ENCODE results near the gene TMEM236. TPM values are rescaled to one million over a fixed set of nuclear protein-coding genes. Genes with fewer than 3 reads are reported as not detected.

TMEM236 gene
- total RNA-seq, 1 donor from 2014 or later: 0.43 TPM

DNA sequence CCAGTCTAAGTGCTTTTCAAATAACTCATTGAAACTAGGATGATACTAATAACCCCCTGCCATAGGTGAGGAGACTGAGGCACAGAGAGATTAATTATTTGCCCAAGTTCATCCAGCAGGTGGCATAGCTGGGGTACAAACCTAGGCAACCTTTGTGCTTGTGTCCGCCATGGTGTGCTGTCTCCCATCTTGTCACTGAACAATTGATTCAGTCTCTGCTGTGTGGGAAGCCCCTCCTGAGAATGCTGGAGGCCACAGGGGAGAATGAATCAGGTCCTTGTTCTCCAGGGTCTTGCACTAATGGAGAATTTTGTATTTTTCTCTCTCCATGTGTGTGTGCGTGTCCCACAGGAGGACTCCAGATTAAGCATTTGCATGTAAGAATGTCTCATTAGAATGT is 15.8 kb upstream of the TMEM236 start:
- intact Hi-C loops (cut with DNase I): no loop called here
- DNase-seq: no peak

DNA sequence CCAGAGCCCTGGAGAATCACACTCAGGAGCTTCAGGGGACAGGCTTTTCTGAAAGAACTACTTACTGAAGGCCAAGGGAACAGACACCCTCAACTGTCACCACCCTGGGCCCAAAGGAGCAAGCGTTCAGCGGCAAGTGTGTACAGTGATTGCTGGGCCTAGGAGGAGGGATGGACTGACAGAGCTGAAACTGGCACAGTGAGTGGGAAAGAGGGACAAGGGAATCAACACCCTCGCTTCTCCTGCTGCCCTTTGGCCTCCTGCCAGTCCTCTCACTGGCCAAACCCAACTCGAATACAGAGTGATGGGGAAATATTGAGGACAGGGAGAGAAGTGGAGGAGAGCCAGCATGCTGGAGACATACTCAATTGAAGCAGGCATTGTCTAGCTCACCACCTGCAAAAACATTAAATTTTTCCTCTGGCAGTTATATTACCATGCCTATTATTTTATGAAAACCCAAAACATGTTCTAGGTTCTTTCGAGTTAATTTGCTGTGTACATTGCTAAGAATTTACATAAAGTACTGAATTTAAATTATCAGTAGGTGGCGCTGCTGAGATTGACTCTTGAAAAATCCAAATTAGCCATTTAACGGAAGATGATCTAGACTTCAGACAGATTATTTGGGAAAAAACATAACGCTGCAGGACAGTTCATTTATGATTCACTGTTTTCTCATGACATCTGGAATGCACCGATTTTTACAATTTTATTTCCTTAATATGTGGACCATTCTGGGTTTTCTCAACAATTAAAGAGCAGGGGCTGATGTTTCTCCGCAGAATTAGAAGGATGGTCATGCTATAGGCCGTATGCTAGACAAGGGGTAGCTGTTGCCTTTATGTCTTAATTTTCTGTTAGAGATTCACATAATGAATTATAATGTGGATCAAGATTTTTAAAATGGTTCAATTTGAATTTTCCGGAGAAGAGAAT is 14.7 kb upstream of the TMEM236 start:
- DNase-seq (peak; percentile 56), ATAC-seq (ENCODE audit: poor library complexity) (peak; percentile 52)
- intact Hi-C loops (cut with DNase I): no loop called here

More for the DNA sequence above, 15.8 kb upstream of the TMEM236 start:
- no peak for ATAC-seq (ENCODE audit: poor library complexity)

DNA sequence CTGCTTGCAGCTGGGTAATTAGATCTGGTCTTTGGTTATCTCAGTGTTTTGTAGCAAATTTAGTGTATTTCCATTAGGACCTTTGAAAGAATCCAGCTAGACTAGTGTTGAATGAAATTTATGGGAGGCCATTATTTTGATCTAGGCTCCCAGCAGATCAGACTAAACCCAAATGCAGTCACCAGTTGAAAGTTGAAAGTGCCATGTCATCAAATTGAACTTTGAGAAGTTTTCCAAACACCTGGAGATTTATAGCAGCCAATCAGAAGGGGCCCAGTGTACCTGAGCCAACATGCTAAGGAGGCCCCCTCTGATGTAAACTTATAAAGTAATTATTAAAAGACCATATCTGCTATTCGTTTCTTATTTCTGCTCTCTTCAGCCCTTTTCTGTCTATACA is 11.3 kb upstream of the TMEM236 start:
- DNase-seq (no peak), ATAC-seq (ENCODE audit: poor library complexity) (no peak)
- intact Hi-C loops (cut with DNase I): no loop called here

DNA sequence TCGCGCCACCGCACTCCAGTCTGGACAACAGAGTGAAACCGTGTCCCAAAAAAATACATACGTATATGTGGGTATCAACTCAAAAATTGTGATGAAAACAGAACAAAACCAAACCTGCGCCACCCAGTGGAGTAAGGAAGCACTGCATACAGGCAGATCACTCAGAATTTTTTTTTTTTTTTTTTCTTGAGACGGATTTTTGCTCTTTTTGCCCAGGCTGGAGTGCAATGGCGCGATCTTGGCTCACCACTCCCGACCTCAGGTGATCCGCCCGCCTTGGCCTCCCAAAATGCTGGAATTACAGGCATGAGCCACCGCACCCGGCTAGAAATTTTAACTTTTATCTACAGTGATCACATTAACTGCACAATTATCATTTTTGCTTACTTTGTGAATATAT is 9.1 kb upstream of the TMEM236 start:
- peak; percentile 40 for ATAC-seq (ENCODE audit: poor library complexity)
- DNase-seq: peak; percentile 67
- intact Hi-C loops (cut with DNase I): loop anchor here (2.0 kb wide), 1 partner anchor 136 kb away; no protein-coding TSS in a partner anchor

DNA sequence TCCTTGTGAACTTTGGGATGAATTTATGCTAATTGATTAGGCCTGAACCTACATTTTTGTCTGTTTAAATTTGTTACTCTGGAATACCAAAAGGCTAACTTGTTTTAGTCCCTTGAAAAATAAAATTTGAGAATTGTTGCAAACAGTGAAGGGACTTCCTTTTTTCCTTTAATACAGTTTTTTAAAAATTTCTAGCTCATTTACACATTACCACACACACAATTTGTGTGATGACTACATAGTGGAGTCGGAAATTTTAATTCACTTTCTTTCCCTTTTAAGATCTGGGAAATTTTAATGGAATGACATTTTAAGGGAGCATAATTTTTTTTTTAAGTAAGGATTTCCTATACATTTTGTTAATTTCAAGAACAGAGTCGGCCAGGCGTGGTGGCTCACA is 8.6 kb upstream of the TMEM236 start:
- intact Hi-C loops (cut with DNase I): loop anchor here (2.0 kb wide), 1 partner anchor 137 kb away; no protein-coding TSS in a partner anchor
- ATAC-seq (ENCODE audit: poor library complexity): no peak
- DNase-seq: no peak

DNA sequence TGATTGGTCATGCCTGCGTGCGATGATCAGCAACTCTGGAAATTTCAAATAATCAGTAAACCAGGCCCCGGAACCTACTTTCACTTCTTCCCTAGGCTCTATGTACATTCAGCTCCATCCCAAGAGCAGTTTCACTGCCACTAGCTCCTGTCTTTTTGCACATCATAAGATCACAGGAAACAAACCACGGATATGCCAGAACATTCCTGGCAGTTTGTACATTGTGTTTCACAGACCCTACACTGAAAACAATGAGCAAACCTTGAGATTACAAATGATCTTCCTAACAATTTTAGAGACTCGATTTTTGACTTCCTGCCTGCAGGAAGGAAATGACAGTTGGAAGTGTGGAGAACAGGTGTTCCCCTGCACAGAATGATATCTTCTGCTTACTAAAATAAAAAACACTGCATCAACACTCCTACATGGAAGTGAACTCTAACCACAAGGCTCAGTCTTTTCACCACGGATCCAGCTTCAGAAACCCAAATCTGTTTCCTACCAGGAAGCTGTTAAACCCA is 7.6 kb upstream of the TMEM236 start:
- ATAC-seq (ENCODE audit: poor library complexity) (peak; percentile 53), DNase-seq (no peak)
- intact Hi-C loops (cut with DNase I): no loop called here

DNA sequence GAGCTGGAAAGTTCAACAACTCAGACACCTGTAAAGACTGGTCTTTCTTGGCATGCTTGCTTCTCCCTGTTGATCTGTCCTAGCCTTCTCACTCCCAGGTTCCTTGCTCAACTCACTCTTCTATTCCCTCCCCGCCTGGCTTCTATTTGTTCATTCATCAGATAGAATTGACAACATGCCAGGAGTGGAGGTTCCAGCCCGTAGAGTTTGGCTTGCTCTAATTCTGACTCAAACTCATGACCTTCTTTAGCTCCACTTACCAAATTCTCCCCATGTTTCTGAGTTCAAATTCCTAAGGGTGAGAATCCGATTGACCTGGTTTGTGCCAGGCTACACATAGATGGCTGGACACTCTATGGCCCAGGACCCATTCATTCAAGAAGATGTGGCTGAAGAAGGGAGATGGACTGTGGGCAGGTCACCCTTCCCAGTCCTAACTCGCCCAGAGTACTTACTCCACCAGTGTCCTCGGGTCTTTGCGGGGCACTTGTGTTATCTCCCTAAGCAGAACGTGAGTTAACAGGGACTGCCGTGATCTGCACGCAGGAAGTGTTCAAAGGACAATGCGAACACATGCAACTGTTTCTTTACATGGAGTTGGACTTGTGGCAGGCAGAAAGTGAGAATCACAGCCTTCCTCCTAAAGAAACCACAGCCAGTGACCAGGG is 4.0 kb upstream of the TMEM236 start:
- ATAC-seq (ENCODE audit: poor library complexity) (peak; percentile 38), DNase-seq (no peak)
- intact Hi-C loops (cut with DNase I): no loop called here

DNA sequence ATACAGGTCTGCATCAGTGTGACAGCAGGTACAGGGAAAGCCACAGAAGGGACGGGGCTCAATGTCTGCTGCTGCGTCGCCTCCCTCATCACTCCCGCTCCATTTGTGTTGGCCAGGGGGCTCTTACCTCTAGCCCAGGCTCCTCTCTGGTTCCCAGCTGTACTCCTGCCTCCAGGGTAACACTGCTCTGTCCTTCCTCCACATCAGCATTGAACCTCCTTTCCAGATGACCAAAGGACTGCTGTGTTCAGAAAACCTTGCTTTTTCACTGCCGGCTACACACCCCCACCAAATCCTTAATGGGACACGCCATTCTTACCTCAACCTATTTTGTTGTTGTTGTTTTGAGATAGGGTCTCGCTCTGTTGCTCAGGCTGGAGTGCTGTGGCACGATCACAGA is 2.1 kb upstream of the TMEM236 start:
- no peak for ATAC-seq (ENCODE audit: poor library complexity)
- no peak for DNase-seq
- intact Hi-C loops (cut with DNase I): no loop called here

DNA sequence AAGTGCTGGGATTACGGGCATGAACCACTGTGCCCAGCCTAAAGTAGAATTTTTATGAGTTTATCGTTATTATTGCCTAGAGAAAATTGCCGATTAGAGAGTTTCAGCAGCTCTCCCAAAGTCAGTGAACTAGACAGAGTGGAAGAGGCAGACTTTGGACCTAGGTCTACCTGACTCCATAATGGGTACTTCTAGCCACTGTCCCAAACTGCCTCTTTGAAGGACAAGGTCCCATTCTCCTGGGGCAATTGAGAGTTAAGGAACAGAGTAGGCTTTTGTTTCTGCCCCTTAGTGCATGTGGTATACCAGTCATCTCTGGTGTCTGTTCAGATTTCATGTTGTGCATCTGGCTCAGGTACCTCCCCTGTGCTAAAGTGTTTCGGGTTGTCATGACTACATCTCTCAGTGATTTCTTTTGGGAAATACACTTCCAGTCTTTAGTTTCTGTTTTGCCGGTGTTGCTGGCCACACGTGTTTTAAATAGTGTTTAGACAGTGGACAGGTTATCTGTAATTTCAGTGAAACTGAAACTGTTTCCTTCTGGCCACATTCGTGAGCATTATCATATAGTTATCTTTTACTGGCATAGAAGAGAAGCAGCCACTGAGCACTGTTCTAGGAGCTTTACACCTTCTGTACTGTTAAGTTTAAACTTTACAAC is 4.7 kb downstream of the TMEM236 start:
- intact Hi-C loops (cut with DNase I): no loop called here
- ATAC-seq (ENCODE audit: poor library complexity): no peak
- DNase-seq: no peak

DNA sequence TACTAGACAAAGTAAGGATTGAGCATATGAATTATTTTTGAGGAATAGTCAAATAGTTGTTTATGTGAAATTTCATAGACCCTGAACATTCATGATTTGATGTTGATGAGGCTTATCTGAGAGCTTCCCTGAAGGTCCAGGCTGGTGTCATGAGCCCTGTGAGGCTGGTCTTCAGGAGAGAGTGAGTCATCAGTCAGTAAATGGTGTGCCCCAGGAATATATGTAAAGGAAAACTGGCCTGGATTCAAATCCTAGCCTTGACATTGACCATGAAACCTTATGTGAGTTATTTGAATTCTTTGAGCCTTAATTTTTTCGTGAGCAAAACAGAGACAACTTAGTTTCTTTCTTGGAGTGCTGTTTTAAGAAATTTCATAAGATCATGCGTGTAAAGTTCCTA is 6.2 kb downstream of the TMEM236 start:
- intact Hi-C loops (cut with DNase I): no loop called here
- no peak for DNase-seq
- no peak for ATAC-seq (ENCODE audit: poor library complexity)

DNA sequence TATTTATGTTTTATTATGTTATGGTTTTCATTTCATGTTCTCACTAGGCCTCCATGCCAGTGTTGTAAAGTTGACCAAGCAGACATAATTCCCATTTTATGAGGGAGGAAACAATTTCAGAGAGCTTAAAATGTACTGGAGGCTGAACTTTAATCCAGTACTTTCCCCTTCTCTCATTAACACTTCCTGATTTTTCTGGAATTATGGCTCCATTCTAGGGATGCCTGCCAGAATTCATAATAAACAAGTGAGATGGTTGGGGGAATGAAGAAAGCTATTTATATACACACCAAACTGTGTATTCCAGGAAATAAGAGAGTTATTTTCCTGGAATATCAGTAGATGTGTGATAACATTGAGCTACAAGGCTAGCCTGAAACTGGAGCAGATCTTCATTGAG is 6.9 kb downstream of the TMEM236 start:
- ATAC-seq (ENCODE audit: poor library complexity) (no peak), DNase-seq (no peak)
- intact Hi-C loops (cut with DNase I): no loop called here

DNA sequence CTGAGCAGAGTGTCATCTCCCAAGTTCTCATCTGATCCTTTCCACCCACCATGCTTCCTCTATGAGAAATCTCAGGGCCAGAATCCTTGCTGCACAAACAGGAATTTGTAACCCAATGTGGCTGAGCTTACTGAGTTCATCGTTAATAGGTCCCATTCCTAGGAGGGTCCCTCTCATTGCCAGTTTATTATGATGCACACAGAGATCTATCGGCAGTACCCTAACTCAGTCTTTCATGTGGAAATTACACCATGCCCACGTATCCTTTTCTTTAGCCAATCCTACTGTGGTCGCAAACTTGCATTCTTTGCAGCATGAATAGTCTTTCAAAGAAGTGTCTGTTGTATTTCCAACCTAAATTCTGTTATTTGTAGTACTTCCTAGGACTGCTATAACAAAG is 12.1 kb downstream of the TMEM236 start:
- DNase-seq (no peak), ATAC-seq (ENCODE audit: poor library complexity) (no peak)
- intact Hi-C loops (cut with DNase I): no loop called here

DNA sequence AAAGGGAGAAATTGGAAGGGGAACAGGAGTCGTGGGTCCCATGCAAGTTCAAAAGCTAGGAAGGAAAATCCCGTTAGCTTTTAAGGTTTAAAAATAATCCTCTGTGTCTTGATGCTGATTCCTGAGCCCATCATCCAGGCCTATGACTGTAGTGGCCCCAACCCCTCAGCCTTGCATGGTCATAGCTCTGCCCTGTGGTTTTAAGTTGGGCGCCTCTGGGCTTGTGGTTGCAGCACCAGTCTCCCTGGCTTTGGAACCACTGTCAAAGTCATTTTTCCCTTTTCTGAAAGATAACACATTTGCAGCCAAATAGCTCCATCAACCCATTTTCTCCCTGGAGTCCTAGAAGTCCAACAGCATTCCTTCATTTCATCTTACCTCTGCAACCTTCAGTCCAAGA is 13.6 kb downstream of the TMEM236 start:
- ATAC-seq (ENCODE audit: poor library complexity) (no peak), DNase-seq (no peak)
- intact Hi-C loops (cut with DNase I): no loop called here

DNA sequence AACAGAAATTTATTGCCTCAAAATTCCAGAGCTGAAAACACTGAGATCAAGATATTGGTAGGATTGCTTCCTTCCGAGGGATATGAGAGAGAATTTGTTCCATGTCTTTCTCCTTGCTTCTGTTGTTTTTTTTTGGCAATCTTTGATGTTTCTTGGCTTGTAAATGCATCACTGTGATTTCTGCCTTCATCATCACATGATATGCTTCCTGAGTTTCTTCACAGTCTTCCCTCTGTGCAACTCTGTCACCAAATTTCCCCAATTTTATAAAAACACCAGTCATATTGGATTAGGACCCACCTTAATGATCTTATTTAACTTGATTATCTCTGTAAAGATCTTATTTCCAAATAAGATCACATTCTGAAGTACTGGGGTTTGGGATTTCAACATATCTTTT is 14.7 kb downstream of the TMEM236 start:
- DNase-seq (no peak), ATAC-seq (ENCODE audit: poor library complexity) (no peak)
- intact Hi-C loops (cut with DNase I): no loop called here

DNA sequence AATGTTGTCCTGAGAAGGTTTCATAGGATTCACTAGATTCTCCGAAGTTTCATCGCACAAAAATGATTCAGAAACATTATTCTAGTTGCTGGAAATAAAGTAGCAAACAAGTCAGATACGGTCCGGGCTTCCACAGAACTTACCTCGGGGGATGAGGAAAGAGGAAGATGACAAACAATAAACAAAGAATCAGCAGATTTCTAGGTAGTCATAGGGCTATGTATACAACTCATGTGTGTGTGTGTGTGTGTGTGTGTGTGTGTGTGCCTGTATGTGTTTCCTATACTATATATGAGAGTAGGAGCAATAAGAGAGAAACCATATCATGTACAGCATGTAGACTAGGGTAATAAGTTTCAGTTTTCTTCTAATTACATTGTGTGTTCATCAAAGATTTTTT is 16.5 kb downstream of the TMEM236 start:
- intact Hi-C loops (cut with DNase I): no loop called here
- DNase-seq (no peak), ATAC-seq (ENCODE audit: poor library complexity) (no peak)

DNA sequence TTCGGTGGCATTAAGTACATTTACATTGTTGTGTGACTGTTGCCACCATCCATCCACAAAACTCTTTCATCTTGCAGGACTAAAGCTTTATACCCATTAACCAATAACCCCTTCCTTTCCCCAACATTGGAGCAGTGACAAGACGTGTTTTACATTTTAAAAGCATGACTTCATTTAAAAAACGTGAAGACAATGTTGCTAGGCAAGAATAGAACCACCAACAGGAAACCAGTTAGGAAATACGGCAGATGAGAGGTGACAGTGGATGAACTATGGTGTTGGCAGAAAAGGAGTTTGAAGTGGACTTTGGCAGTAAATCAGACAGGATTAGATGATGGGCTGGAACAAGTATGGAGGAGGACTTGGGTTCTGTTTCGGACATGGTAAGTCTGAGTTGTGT is 17.0 kb downstream of the TMEM236 start:
- DNase-seq (no peak), ATAC-seq (ENCODE audit: poor library complexity) (no peak)
- intact Hi-C loops (cut with DNase I): no loop called here

DNA sequence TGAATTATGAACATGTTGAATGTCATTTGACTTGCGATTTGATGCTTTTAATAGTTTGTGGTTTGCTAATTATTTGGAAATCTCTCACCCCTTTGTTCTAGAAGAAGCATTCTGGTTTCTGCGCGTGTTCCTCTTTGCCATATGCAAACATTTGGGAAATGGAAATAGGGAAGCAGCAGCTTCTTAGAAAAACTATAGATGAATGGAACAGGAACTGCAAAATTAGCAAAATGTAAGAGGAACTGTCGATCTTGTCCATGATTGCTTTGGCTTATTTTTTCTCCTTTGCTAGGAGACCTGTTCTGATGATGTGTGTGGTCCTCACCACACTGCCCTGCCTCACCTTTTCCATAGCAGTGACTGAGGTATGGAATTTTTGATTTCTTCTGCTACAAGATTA is 19.0 kb downstream of the TMEM236 start:
- intact Hi-C loops (cut with DNase I): no loop called here
- no peak for DNase-seq
- peak; percentile 31 for ATAC-seq (ENCODE audit: poor library complexity)

DNA sequence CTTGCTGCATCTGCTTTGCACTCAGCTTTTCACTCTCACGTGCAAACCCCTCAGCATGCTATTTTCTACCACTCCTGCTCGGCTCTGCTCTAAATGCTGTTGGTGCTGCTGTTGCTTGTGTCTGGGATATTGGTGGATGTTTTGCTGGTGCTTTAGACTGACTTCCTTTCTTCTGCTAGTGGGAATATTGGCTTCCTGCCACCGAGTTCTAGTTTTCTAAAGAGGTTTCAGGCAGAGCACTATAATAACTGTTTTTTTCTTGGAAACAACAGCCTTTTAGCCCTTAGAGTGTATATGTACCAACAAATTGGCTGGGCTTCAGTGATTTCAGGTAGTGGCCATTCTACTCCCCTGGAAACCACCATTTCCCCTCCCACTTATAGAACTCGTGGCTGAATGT is 27.8 kb downstream of the TMEM236 start:
- no peak for DNase-seq
- intact Hi-C loops (cut with DNase I): no loop called here
- ATAC-seq (ENCODE audit: poor library complexity): no peak

DNA sequence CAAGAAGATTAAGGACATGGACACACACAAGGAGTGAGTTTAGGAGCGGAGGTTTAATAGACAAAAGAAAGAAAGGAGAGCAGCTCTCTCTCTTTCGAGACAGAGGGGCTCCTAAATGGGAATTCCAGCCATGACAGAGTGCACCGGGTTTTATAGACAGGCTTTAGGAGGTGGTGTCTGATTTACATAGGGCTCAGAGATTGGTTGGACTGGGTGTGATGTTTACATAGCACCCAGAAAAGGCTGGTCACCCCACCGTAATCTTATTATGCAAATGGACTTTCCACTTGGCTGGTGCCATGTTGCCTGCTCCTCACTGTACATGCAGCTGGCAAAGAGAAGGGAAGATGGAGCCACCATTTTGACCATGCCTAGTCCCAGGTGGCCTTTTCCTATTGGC is 28.7 kb downstream of the TMEM236 start:
- ATAC-seq (ENCODE audit: poor library complexity) (no peak), DNase-seq (no peak)
- intact Hi-C loops (cut with DNase I): no loop called here
